GM18505 (cell line): Measurements from ENCODE around the gene RABGAP1.

Experiments
- ATAC-seq: cut with Tn5 transposase; IDR thresholded peaks from one replicate; pipeline ENCODE4 v1.9.1; 2021; ENCODE audit not compliant: unreplicated experiment
- POLR2A ChIP-seq: IDR thresholded peaks from 4 replicates; pipeline ENCODE4 v1.6.1; 2011; ENCODE audit warnings: borderline replicate concordance; ENCODE audit not compliant: insufficient read depth, insufficient read length; ENCODE audit errors: extremely low read depth

The RABGAP1 gene

DNA sequence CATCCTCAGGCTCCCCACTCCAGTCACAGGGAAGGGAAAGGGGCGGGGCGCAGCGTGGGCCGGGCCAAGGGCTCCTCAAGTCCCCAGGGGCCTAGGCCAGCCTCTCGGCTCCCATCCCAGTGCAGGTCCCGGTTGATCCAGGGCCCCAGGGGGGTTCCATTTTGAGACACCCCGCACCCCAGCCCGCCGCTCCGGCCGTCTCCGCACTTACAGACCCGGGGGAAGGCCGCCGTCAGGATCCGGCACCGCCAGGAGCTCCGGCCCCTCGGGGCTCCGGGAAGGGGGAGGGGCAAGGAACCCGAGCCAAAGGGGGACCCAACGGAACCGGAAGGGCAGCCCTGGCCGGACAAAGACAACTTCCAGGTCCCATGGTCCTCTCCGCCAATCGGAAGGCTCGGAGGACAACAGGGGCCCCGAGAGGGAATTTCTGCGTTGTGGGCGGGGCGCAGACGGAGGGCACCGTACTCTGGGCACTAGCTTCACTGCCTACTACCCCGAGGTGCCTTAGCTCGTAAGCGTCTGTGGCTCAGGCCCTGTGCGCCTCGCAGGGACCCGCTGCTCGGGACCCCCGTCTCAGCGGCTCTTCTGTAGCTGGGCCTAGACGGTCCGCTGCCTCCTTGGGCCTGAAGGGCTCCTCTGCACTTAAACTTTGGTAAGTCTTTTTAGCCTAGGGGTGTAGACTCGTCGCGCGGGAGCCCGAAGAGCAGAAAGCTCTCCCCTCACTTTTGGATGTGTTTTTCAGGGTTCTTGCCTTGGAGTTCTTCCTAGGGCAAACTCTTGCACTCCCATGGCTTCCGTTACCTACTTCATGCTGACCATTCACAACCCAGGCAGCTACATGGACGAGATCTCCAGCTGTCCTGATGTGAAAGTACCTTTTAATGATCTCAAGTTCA is 9.3 kb upstream of the RABGAP1 start, which contains the start of gene ZBTB26:
Gene ZBTB26, minus strand, starts transcription at position 287 of the 896 bp plus-strand sequence. CDS start 11,578 bp downstream, outside the sequence.
- peak; percentile 87 for TF ChIP-seq POLR2A
- ATAC-seq = peak; percentile 90

GRCh38 chr9:122936464-122936863 is 4.4 kb upstream of the RABGAP1 start:
- ATAC-seq = no peak
- no peak for TF ChIP-seq POLR2A

DNA sequence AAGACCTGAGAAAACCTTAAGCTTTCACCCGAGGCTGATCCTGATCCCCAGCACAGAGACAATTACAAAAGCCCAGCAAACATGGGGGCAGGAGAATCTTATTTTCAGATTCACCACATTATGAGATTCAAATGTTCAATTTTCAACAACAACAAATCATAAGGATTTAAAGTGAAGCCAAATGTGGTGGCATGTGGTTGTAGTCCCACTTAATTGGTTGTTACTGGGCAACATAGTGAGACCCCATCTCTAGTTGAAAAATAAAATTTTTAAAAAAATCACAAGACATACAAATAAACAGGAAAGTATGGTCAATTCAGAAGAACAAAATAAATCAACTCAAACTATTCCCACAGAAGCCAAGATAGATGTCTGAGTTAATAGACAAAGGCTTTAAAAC is 3.9 kb upstream of the RABGAP1 start:
- ATAC-seq = no peak
- no peak for TF ChIP-seq POLR2A

GRCh38 chr9:122939601-122940000 is 1.2 kb upstream of the RABGAP1 start:
- TF ChIP-seq POLR2A = no peak
- ATAC-seq = no peak

DNA sequence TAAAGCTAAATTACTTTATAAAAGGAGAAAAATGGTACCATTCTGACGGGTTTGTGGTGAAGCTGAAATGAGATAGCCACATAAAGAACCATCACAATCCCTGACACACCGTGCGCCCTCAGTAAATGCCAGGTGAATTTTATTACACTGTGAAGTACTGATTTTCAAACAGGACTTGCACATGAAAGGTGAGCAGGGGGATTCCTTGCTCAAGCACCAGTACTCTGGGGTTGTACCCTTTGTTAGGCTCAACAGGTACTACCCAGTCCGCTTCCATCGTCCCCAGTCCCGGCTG is 419 bp upstream of the RABGAP1 start:
- no peak for ATAC-seq

GRCh38 chr9:122941582-122942234 is 888 bp downstream of the RABGAP1 start:
- no peak for ATAC-seq
- no peak for TF ChIP-seq POLR2A

More for the DNA sequence above, 419 bp upstream of the RABGAP1 start:
- no peak for TF ChIP-seq POLR2A

GRCh38 chr9:122944960-122945888 is 4.4 kb downstream of the RABGAP1 start:
- TF ChIP-seq POLR2A = no peak
- ATAC-seq = no peak

- no peak for ATAC-seq
- no peak for TF ChIP-seq POLR2A
Observed at GRCh38 chr9:122946461-122947005, 5.7 kb downstream of the RABGAP1 start.

DNA sequence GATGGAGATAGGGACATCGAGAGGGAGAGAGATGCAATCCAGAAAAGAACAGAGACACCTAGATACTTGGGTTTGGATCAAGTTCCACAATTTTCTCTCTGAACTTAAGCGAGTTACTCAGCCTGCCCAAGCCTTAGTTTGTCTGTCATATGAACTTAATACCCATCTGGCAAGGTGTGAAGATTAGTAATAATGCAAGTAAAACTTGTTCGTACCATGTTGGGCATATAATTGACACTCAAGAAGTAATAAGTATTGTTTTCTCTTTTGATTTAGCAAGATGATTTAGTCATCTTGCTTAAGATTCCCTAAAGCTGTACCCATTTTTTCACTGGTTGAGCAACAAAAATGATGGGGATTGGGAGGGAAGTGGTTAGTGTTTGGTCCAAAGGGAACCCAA is 7.5 kb downstream of the RABGAP1 start:
- no peak for ATAC-seq
- TF ChIP-seq POLR2A = no peak

- TF ChIP-seq POLR2A = no peak
- ATAC-seq = no peak
Observed at GRCh38 chr9:122949696-122950095, 8.9 kb downstream of the RABGAP1 start.

DNA sequence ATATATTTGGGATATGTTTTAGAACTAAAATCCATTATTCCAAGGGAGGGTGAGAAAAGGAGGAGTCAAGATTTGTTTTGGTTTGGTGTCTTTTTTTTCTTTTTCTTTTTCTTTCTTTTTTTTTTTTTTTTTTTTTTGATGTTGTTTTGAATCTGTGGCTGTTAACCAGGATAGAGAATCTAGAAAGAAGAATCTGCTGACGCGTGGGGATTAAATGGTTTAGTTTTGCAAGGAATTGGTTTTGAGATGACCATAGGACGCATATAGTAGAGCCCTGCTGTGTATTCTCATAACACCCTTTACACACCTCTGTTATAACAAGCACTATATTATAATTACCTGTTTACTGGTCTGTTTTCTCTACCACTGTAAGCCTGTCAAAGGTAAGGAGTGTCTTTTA is 9.4 kb downstream of the RABGAP1 start:
- no peak for ATAC-seq
- TF ChIP-seq POLR2A = no peak

DNA sequence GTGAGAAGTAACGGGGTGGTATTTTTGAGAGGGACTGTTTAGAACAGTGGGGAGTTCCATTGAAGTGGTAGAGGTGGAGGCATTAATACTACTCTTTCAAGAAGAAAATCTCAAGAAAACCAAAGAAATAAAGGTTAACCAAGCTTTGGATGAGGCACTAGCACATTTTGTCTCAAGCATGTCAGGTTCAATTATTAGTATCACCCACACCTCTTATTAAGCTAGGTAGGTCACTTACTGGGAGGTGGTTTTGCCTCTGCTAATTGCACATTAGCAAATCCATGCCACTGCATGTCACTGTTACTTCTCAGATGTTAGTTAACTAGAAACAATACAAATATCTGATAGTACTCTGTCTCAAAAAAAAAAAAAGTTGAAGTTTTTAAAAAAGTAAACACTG is 10.2 kb downstream of the RABGAP1 start:
- no peak for TF ChIP-seq POLR2A
- ATAC-seq = no peak

DNA sequence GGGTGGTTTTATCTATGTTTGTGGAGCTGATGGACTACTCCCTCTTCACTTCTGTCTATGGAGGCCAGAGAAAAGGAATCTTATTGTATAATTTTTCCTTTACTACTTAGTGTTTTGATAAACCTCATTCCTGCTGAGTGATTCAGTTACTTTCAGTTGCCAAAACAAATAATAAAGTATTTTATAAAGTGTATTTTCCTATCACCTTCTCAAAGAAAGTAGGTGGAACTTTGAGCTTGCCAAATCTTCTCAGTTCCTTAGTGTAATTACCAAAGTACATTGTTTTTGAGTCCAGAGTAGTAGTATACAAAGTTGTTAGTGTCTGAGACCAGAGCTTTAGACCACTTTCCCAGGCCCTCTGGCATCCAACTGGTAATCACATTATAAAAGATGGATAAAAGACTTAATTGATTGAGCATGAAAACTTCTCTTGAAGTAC is 13.5 kb downstream of the RABGAP1 start:
- ATAC-seq = no peak
- no peak for TF ChIP-seq POLR2A
